Peyer's patch (tissue), 4 donors: ENCODE measurements around the gene YAP1. TPM values are rescaled to one million over a fixed set of nuclear protein-coding genes. Genes with fewer than 3 reads are reported as not detected.

Source experiments
- DNase-seq, 3 donors: peaks; one replicate each; pipeline ENCODE4 v3.0.0-alpha.2; 2017 to 2019
- H3K27ac ChIP-seq, 4 donors: fragments of 200-600 bp; sonication (generic); one replicate each; pipeline ENCODE4 v1.5.1; 2016 to 2019
- H3K27me3 ChIP-seq, 2 donors: fragments of 200-600 bp; sonication (generic); one replicate each; pipeline ENCODE4 v1.5.1; 2019
- H3K36me3 ChIP-seq, 3 donors: fragments of 200-600 bp; sonication (generic); one replicate each; pipeline ENCODE4 v1.5.1; 2016 to 2019
- H3K4me1 ChIP-seq, 4 donors: fragments of 200-600 bp; sonication (generic); one replicate each; pipeline ENCODE4 v1.5.1; 2016 to 2019
- H3K4me3 ChIP-seq, 4 donors: fragments of 200-600 bp; sonication (generic); 1 replicate in 3 of 4; 2 replicates in 1 of 4; pipeline ENCODE4 v1.5.1; 2016 to 2019; ENCODE audit warnings: mild to moderate bottlenecking in 1 of 4
- H3K9me3 ChIP-seq, 4 donors: fragments of 200-600 bp; sonication (generic); one replicate each; pipeline ENCODE4 v1.5.1; 2016 to 2019; ENCODE audit warnings: mild to moderate bottlenecking in 1 of 4
- CTCF ChIP-seq, 6 experiments: fragments of 450-650 bp in 4 of 6; fragments of 200-600 bp in 2 of 6; sonication (generic) in 1 of 6; IDR thresholded peaks; one replicate each; pipeline ENCODE4 v1.5.1; 2017 to 2019; ENCODE audit warnings: antibody characterized with exemption in 6 of 6, mild to moderate bottlenecking in 3 of 6, moderate library complexity in 1 of 6
- POLR2A ChIP-seq, 2 donors: fragments of 450-650 bp; IDR thresholded peaks; one replicate each; pipeline ENCODE4 v1.5.1; 2017; ENCODE audit warnings: antibody characterized with exemption in 2 of 2, mild to moderate bottlenecking in 2 of 2, moderate library complexity in 2 of 2
- total RNA-seq, 4 donors: library from RNA; depleted of rRNA; stranded (reverse); fragments of >200 nt; gene quantifications; one replicate each; pipeline ENCODE4 v1.1.0, GENCODE V29; 2016

The YAP1 gene
- total RNA-seq, 4 donors from 2014 or later = 99.8 to 163 (median 133) TPM

- no peaks in the 10 kb centered on the region for H3K36me3 ChIP-seq
- no peak for DNase-seq
- no peaks in the 10 kb centered on the region for H3K9me3 ChIP-seq
- H3K27ac ChIP-seq = no peak overlapping the region
- H3K4me1 ChIP-seq = no peaks in the 10 kb centered on the region
- no peak overlapping the region for H3K4me3 ChIP-seq
- H3K27me3 ChIP-seq = no peaks in the 10 kb centered on the region
- no peak for TF ChIP-seq POLR2A (IDR thresholded peaks at IDR 0.05)
- no peak for TF ChIP-seq CTCF (IDR thresholded peaks at IDR 0.05)
Measured at GRCh38 chr11:102239448-102239847, 129.2 kb downstream of the YAP1 start.

- Histone ChIP-seq H3K27ac (no peak overlapping the region), H3K9me3 (no peaks in the 10 kb centered on the region), H3K36me3 (no peaks in the 10 kb centered on the region), H3K4me1 (no peaks in the 10 kb centered on the region), H3K4me3 (no peak overlapping the region), H3K27me3 (no peaks in the 10 kb centered on the region)
- TF ChIP-seq POLR2A (IDR thresholded peaks at IDR 0.05) (no peak), CTCF (IDR thresholded peaks at IDR 0.05) (no peak)
- DNase-seq = no peak
Measured at GRCh38 chr11:102239911-102240310, 129.7 kb downstream of the YAP1 start.

- no peaks in the 10 kb centered on the region for H3K4me1 ChIP-seq
- DNase-seq = no peak
- H3K27ac ChIP-seq = no peak overlapping the region
- H3K4me3 ChIP-seq = no peak overlapping the region
- H3K9me3 ChIP-seq = no peaks in the 10 kb centered on the region
- no peak for TF ChIP-seq POLR2A (IDR thresholded peaks at IDR 0.05)
- TF ChIP-seq CTCF (IDR thresholded peaks at IDR 0.05) = no peak
- no peaks in the 10 kb centered on the region for H3K27me3 ChIP-seq
- no peaks in the 10 kb centered on the region for H3K36me3 ChIP-seq
Measured at GRCh38 chr11:102240502-102240901, 130.3 kb downstream of the YAP1 start.

- Histone ChIP-seq H3K4me3 (no peak overlapping the region), H3K9me3 (no peaks in the 10 kb centered on the region), H3K36me3 (no peaks in the 10 kb centered on the region), H3K4me1 (no peaks in the 10 kb centered on the region), H3K27me3 (no peaks in the 10 kb centered on the region), H3K27ac (no peak overlapping the region)
- no peak for TF ChIP-seq POLR2A (IDR thresholded peaks at IDR 0.05)
- no peak for TF ChIP-seq CTCF (IDR thresholded peaks at IDR 0.05)
- no peak for DNase-seq
Measured at GRCh38 chr11:102241026-102241425, 130.8 kb downstream of the YAP1 start.

- no peak for DNase-seq
- no peak overlapping the region for H3K27ac ChIP-seq
- H3K4me3 ChIP-seq = no peak overlapping the region
- H3K27me3 ChIP-seq = no peaks in the 10 kb centered on the region
- no peaks in the 10 kb centered on the region for H3K36me3 ChIP-seq
- TF ChIP-seq POLR2A (IDR thresholded peaks at IDR 0.05) (no peak), CTCF (IDR thresholded peaks at IDR 0.05) (no peak)
- H3K9me3 ChIP-seq = no peaks in the 10 kb centered on the region
- H3K4me1 ChIP-seq = no peaks in the 10 kb centered on the region
Measured at GRCh38 chr11:102243399-102243884, 133.2 kb downstream of the YAP1 start.
